Measurements from ENCODE around the gene PACS1.

The PACS1 gene

DNA sequence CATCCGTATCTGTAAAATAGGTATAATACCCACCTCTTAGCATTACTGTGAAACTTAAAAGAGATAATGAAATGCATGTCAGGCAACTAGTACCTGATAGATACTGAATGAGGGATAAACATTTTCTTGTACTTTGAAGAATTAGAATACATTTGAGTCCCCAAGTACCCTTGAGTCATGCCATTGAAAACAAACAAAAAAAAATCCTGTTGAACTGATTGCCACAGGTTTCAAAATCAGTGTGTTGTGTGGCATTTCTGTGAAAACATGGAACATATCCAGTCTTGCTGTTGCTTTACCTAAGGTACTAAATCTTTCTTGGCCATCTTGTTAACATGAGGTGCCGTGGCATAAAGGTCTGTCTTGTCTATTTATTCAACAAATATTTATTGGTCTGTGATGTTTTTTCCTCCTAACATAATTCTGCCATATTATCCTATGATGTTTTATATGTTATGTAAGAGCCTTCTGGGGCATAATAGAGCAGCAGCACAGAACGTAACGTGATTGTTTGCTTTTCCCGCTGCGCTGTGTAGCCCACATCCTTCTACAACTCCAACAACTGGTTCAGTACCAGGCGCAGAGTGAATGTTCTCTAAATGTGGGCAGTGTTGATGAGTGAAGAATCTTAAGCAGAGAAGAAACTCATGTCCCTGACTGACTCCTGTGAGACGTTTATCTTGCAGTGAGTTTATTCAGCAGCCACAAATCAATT, 119.1 kb downstream of the PACS1 start:
- DNase-seq: no peak

DNA sequence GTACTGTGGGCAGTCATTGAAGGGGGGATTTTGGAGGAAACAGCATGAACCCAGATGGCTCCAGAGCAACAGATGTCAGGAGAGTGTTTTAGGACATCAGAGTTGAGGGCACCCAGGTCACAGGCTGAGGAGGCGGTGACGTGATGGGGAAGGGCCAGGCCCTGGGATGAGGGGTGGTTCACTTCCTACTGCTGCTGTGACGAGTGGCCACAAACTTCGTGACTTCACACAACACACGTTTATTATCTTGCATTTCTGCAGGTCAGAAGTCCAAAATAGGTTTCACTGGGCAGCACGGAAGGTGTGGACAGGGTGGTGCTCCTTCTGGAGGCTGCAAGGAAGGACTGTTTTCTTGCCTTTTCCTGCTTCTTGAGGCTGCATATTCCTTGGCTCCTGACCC, 120.7 kb downstream of the PACS1 start:
- DNase-seq: no peak

GRCh38 chr11:66192181-66192863, 122.2 kb downstream of the PACS1 start:
- DNase-seq: no peak

- no peak for DNase-seq
Measured at GRCh38 chr11:66194391-66194790, 124.3 kb downstream of the PACS1 start.

GRCh38 chr11:66195867-66196266, 125.8 kb downstream of the PACS1 start:
- DNase-seq: no peak

GRCh38 chr11:66203847-66204246, 133.8 kb downstream of the PACS1 start:
- DNase-seq: no peak

DNA sequence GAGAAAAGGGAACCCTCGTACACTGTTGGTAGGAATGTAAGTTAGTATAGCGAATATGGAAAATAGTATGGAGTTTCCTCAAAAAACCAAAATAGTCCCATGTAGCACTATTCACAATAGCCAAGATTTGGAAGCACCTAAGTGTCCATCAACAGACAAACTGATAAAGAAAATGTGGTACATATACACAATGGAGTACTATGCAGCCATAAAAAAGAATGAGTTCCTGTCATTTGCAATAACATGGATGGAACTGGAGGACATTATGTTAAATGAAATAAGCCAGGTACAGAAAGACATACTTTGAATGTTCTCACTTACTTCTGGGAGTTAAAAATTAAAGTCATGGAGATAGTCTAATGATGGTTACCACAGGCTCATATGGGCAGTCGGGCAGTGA, 134.3 kb downstream of the PACS1 start:
- DNase-seq: no peak

DNA sequence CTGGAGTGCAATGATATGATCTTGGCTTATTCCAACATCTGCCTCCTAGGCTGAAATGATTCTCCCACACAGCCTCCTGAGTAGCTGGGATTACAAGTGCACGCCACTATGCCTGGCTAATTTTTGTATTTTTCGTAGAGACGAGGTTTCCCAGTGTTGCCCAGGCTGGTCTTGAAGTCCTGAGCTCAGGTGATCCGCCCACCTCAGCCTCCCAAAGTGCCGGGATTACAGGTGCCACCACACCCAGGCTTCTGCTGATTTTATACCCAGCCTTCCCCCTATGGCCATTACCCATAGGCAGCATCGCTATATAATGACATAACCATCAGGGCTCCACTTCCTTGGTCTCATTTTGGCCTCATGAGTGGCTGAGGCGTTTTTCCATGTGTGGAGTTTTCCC, 137.7 kb downstream of the PACS1 start:
- DNase-seq: no peak

DNA sequence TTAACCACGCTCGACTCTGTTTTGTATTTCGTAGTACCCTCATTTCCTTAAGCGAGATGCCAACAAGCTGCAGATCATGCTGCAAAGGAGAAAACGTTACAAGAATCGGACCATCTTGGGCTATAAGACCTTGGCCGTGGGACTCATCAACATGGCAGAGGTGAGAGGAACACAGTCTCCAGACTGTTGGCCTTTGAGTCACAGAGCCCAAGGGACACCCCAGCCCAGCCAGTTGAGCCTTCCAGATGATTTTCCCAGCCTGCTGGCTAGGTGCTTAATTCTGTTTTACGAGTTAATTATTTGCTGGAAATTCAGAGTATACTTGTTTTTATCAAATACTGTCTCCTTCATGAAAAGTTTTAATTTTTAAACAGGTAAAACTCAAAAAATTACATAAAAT, 141.0 kb downstream of the PACS1 start:
- no peak for DNase-seq

- no peak for DNase-seq
Measured at GRCh38 chr11:66216911-66217310, 146.8 kb downstream of the PACS1 start.

DNA sequence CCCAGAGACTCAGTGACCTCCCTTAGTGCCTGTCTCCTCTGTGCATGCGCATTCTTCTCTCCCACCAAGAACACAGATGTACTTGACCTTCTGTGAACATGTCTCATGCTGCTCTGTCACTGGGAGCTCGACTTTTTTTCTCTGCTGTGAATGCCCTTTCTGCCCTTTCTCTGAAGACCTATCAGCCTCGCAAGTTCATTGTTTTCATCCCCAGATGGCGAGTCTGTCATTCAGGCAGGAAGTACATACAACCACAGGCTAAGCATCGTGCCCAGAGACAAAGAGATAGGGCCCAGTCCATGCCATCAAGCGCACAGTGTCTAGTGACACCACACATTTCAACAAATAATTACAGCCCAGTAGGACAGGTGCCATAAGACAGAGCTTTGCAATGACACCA, 148.0 kb downstream of the PACS1 start:
- no peak for DNase-seq

DNA sequence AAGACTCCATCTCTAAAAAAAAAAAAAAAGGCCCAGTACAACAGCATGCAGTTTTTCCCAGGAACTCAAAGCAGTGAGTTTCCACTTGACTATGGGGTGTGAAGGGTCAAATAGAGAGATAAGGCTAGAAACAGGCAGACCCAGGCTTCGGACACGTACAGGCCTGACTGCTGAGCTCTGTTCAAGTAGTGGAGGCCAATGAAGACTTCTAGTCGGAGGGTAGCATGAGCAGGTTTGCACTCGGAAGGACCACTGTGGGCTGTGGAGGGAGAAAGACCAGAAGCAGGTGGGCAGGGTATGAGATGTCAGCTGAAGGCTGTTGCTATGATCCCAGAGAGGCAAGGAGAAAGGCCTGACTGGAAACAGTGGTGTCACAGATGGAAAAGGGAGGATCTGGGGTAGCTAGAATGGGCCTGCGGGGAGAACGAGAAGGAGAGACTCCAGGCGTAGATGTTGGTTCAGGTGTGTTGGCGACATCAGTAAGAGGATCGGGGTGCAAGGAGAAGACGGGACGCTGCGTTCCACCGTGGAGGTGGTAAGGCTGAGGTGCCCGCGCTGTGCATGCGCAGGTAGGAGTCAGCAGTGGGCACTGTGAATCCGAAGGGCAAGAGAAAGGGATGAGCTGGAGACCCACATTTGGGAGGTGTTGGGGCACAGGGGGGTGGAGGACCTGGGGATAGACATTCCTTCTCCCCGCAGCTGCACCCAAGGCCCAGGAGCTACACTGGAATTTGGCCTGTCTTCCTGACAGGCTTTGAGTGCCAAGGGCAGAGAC, 149.0 kb downstream of the PACS1 start:
- no peak for DNase-seq

GRCh38 chr11:66219846-66220565, 149.9 kb downstream of the PACS1 start:
- DNase-seq: no peak

GRCh38 chr11:66220566-66220935, 150.5 kb downstream of the PACS1 start:
- no peak for DNase-seq

DNA sequence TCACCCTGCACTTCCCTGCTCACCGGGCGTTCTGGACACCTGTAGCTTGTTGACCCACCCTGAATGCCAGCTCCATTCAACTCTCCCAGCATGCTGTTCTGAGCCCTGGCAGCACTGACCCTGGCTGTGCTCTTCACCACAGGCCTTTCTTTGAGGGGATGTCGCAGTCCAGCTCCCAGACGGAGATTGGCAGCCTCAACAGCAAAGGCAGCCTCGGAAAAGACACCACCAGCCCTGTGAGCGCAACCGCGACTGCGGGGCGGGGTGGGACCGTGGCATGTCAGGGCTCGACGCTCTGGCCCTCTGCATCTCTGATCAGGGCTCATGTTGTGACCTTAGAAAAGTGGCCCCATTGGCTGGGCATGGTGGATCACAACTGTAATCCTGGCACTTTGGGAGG, 150.9 kb downstream of the PACS1 start:
- no peak for DNase-seq

DNA sequence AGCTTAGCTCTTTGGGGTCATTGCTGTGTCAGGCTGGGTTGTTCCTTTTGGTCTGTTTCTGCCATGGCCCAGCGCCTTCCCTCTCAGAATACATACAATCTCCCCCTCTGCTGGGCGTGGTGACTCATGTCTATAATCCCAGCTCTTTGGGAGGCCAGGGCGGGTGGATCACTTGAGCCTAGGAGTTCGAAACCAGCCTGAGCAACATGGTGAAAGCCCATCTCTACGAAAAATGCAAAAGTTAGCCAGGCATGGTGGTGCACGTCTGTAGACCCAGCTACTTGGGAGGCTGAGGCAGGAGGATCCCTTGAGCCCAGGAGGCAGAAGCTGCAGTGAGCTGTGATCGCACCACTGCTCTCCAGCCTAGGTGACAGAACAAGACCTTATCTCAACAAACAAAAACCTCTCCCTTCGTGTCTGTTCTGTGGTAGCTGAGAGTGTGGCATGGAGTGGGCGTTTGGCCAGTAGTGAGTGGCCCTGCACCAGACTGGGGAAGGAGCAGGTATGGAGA, 151.7 kb downstream of the PACS1 start:
- no peak for DNase-seq

- DNase-seq: peak; percentile 80
Measured at GRCh38 chr11:66222358-66223149, 152.5 kb downstream of the PACS1 start.

DNA sequence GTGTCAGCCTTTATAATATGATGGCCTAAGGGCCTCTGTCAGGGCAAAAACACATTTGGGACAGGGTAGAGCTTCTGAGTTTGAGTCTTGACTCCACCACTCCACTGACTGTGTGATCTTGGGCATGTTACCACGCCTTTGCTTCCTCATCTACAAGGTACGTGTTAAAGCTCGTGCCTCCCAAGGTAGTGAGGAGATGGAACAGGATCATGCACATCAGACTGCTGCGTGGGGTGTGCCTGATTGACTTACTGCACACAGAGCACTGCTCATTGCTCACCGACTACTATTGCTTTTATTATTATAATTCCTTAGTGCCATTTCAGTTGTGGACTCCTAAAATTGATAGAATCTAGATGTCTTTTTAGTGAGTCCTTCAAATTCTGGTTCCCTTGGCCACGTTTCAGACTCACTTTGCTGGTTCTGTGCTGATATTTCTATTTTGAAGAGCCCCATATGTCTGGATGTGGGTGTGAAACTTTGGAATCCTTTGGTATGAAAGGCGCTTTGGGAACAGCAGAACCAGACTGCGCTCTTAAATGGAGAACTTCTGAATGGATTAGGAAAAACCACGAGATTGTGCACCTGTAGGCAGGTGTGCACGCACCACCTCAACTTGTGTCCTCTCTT, 154.3 kb downstream of the PACS1 start:
- DNase-seq: no peak

GRCh38 chr11:66225066-66225465, 155.0 kb downstream of the PACS1 start:
- DNase-seq: no peak

- no peak for DNase-seq
Measured at GRCh38 chr11:66226101-66226500, 156.0 kb downstream of the PACS1 start.

DNA sequence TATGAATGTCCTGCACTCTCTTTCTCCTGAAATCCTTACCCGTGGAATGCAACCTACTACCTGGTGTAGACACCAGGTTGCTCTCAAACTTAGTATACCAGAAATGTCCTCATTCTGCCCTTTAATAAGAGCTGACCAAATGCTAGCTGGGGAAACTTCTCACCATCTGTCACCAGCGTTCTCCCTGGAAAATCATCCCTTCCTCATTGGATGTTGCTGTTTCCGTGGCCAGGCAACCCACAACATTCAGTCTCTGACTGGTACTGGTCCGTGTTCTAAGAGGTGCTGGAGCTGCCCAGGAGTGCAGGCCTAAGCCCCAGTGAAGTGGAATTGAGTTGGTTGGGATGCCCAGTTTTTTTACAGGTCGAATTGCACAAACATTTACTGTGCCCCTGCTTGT, 157.6 kb downstream of the PACS1 start:
- no peak for DNase-seq

GRCh38 chr11:66228521-66228920, 158.4 kb downstream of the PACS1 start:
- no peak for DNase-seq
